GM18526 (cell line): ENCODE results near the gene MYCBP.

ENCODE experiments used
- POLR2A ChIP-seq: IDR thresholded peaks from 3 replicates; pipeline ENCODE4 v1.6.1; 2011; ENCODE audit not compliant: insufficient read length; ENCODE audit errors: extremely low read depth

Gene MYCBP

DNA sequence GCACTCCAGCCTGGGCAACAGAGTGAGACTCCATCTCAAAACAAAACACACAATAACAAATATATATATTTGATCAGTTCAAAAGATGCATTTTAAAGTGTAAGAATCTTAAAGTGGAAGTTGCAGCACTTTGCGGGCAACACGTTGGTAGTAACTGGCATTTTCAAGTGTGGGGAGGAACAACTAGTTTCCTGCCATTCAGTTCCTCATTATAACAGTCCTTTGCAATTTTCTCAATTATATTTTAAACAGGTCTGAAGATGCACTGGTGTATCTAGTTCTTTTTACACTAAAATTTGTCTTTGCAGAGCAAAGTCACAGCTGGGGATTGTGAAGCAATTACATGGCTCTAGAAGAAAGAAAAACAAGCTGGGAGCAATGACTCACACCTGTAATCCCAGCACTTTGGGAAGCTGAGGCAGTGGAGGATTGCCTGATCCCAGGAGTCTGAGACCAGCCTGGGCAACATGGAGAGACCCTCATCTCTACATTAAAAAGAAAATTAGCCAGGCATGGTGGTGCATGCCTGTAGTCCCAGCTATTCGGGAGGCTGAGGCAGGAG lies 38.8 kb downstream of the MYCBP start:
- TF ChIP-seq POLR2A = no peak

DNA sequence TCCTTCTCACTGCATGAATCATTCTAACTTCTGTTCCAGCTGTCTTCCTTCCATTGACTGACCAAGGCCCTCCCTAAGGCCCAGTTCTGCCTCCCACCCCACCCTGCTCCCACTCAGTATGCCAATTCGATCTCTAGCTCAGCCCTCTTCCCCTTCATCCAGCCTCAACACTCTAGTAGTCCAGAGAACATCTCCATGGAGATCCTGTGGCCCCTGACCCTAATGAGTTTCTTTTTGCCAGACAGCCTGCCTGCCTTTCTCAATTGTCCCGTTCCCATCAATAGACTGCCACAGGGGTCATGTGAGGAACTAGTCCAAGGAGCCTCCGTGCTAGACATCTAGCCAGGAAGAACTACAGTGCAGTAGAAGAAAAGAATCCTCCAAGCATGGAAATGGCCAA lies 40.0 kb downstream of the MYCBP start:
- TF ChIP-seq POLR2A = no peak

DNA sequence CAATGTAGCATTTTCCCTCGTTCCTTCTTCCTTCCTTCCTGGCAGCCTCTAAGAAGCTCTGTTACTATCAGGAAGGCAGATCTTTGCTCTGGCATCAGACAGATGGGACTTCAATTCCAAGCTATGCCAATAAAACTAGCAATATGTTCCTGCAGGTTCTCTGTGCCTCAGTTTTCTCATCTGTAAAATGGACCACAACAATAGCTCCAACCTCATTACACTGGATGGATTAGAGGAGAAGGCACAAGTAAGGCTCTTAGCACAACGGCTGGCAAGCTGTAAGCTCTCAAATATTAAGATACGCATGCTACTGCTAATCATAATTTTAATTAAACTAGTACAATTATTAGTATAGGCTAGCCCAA lies 40.8 kb downstream of the MYCBP start:
- TF ChIP-seq POLR2A = no peak

DNA sequence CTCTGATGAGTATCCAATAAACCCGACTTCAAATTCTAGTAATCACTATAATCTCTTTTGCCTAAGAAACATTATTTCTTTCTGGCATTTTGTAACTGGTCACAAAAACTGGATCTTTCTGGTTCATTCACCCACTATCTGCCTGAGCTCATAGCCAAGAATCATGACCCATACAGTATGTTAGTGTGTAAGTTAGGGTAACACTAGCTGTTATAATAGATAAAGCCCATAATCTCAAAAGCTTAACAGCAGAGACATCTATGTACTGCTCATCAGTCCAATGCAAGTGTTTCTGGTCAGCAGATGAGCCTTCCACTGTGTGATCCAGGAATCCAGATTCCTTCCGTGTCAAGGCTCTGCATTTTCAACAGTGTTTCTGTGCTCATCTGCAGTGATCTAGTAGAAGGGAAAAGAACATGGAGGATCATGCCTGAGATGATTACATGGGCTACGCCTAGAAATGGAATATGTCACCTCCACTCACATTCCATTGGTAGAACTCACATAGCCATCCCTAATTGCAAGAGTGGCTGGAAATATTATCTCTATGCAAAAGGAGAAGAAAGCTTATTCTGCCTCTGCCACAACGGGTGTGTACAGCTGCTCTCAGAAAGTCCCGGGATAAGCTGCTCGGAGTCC lies 41.3 kb downstream of the MYCBP start:
- TF ChIP-seq POLR2A = no peak

DNA sequence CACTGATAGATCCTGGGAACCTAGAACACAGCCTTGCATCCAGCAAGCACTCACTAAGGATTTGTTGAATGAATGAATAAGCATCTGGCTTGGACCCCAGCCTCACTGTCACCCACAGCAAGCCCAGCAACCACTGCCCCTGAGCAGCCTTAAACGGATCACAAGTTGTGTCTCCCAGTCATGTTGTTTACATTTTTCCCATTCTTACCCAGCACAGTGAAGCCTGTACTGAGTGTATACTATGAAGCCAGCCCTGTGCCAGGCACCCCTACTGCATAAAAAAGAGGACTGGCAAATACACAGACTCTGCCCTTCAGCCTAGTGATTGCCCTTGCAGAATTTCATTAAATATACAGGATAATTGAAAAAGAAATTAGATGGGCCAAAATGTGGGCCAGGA lies 43.8 kb downstream of the MYCBP start:
- no peak for TF ChIP-seq POLR2A

DNA sequence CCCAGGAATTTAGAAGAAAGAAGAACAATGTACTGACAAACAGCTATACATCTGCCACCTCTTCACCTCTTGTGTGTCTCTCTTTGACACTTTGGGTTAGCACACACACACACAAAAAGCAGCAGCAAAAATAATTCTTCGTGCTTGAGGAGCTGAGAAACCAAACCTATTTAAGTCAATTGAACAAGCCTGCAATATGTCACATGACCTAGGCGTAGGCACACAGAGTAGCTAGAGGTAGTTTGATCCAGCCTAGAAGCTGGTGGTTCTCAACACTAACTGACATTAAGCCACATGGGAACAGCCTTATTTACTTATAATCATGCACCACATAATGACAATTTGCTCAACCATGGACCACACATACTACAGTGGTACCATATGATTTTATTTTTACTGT lies 45.8 kb downstream of the MYCBP start:
- no peak for TF ChIP-seq POLR2A

DNA sequence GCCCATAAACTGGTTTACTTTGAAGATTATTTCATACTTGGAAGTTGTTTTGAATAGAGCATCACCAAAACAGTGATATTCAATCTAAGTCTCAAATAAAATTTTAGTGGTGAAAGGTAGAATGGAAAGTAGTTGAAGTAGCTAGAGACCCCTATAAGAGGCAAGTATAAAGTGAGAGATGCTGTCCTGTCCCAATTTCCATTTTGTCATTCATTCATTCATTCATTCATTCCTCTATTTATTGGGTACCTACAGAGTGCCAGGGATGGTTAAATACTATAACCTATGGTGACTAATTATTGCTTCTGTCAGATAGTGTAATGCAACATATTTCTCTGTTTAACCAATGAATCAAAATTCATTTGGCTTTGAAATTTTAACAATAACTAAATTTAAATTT lies 46.3 kb downstream of the MYCBP start:
- TF ChIP-seq POLR2A = no peak

DNA sequence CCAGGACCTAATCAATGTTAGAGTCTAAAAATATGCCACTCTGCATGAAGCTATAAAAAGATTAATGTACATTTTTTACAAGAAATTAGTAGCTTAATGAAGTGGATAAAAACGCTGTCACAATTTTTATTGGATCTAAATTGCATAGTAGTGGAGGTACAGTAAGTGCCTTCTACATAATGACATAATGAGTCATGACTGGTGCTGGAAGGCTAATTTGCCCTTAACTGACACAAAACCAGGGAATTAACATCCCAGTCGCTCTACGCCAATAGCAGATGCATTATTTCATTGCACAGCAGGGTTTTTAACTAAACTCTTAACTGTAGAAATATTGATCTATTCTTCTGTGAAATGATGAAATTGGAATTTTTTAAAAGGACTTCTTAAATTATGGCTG lies 46.9 kb downstream of the MYCBP start:
- TF ChIP-seq POLR2A = no peak

DNA sequence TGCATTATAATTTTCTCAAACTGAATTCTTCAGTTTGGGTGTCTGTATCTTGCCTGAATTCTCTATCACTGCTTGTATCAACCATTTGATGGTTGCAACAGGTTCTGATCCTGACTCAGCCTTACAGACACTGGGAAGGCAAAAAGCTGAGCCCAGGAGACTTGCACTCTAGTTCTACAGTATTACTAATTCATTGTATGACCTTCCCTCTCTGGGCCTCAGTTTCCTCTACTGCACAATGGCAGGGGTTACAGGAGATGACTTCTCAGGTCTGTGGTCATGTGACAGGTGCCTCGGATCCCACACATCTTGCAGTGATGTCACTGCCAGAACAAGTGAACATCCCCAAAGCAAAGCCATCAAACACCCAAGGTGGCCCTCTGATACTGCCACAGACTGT lies 52.3 kb downstream of the MYCBP start:
- TF ChIP-seq POLR2A = no peak

DNA sequence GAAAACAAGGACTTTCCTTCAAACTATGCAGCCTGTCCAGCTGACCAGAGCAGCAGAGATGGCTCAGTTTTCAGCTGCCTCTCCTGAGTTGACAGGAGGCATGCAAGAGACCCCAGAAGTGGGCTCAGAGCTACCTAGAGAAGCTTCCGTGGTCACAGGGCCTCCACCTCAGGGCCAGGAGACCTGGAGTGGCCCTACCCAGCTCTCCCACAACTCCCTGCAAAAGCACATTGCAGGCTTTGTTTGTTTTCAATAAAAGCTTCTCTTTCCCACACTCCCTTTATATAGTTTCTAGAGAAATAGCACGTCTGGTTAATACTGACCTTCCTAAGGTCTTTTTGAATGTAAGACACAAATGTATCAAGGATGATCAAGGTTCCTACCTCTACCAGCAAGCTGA lies 53.6 kb downstream of the MYCBP start:
- no peak for TF ChIP-seq POLR2A

DNA sequence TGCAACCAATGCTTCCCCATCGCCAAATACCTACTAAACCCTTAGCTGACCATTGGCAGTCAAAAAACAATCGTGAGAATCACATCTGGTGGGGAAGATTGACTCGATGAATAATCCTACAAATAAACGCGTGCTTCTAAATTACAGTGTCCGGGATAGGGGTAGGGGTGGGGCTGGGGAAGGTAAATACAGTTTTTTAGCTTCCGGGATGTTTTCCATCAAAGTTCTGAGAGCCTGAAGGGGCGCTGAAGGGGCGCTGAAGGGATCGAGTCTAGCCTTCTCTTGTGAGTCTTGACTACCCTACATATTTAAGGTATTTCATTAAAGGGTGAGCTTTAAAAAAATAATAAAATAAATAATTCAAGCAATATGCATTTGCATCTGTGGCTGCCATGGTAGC lies 54.1 kb downstream of the MYCBP start:
- no peak for TF ChIP-seq POLR2A

DNA sequence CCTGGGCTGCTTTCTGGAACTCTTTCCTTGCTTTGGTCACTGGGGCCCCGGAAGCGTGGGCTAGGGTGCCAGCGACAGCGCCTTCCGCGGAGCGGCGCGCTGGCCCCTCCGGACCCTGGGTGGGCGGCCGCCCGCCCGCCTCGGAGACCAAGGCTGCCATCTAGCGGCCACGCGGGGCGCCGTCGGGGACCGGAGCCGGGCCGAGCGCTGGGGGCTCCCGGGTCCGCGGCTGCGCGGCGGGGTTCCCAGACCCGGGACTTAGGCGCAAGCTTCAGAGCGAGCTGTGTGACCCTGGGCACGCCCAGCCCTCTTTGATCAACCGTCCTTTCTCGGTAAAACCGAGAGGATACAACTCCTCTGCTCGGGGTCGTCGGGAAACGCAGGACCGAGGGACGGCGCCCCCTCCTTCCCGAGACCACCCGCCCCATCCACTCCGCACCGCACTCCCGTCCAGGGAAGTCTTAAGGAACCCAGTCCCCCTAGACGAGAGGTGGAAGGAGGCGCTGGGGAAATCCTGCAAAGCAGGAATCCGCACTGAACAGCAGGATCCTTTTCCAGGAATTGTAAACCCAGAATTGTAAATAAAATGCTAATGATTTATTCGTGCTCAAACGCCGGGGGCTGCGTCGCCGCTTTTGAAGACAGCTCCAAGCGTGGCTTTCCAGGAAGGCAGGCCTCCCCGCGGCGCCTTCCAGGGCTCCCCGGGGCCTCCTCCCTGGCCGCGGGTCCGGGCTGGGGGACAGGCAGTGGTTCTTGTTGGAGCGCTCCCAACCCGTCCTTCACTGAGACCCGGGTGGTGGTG lies 54.8 kb downstream of the MYCBP start:
- TF ChIP-seq POLR2A = no peak

DNA sequence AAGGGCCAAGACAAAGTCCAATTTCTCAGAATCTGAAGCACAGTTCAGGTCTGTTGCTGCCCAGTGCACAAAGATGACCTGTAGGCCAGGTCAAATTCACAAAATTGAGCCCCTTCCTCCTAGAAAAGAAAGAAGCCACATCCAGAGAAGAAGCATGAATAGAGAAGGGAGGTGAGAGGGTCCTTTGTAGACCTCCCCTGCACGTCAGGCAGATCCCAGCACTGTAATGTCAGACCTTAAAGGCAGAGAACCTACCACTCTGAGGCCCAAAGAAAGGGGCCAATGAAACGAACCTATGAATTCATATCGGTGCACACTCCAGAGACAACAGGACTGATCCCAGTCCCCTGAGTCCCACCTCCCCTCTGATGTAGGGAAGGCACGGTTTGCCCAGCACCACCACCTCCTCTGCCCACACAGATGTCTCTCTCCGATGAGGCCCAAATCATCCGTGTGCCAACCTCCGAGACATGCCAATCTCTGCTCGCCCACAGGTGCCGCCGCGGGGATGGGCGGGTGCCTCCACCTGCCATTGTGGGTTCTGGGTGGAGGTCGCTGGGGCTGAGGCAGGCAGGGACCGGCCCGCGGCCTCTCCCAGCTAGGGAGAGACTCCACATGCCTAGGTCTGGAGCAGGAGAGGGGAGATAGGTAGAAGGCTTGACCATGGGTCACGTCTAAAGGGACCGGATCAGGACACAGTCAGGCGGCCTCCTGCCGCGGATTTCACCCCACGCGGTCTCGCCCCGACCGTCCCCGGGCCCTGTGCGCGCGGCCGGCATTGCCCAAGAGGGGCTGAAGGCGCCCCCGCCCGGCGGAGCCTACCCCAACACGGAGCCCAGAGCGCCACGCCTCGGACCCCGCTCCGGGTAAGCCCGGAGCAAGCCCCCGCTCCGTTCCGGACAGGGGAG lies 55.6 kb downstream of the MYCBP start:
- no peak for TF ChIP-seq POLR2A

DNA sequence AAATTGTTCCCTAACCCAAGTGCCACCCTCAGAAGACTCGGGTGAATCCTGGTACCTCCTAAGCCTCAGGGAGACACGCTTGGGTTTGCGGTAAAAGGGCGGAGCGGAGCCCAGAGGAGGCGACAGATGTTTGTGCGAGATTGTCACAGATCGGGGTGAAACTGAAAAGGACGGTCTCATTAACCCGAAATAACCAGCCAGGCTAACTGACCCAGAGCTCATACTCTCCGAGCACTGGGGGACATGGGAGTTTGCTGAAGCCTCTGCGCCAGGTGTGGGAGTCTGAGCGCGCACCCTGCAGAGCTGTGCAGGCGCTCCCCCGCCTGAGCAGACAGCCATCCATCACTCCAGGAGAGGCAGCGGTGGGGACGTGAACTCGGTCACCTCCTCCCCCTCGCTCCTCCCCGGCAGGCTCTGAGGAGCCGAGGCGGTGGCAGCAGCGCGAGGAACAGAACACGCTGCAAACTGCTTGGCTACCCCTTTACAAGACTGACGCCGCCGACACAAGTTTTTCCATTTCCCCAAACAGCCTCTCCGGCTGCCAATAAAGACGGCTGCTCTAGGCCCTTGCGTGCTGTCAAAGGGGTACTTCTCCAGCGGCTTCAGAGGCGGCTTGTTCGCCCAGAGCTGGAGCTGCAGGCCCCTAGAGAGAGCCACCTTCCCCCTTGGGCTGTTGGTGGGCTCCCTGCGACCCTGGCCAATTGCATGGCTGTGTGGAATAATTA lies 57.1 kb downstream of the MYCBP start:
- TF ChIP-seq POLR2A = no peak

DNA sequence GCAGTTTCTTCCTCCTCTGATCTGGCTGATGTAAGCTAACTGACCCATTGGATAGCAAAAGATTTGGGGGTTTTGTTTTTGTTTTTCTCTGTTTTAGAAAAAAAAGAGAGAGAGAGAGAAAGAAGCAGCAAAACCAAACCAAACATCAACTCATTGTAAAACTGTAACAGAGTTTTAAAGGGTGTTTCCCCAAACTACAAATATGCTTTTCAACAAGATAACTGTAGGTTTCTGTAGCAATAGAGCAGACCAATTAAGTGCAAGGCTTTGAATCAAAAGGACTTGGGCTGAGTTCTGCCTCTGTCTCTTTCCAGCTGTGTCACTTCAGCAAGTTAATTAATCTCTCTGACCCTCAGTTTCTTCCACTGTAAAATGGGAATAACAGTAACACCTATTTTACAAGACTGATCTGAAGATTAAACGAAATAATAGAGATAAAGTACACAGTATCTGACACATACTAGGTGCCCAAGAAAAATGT lies 58.1 kb downstream of the MYCBP start:
- TF ChIP-seq POLR2A = no peak
